NT2/D1 (cell line): ENCODE measurements around the gene THSD7A.

ENCODE experiments used
- SUZ12 ChIP-seq: IDR thresholded peaks from 2 replicates; pipeline ENCODE4 v1.6.1; 2011; ENCODE audit not compliant: insufficient read length, insufficient read depth; ENCODE audit errors: extremely low read depth
- YY1 ChIP-seq: IDR thresholded peaks from 2 replicates; pipeline ENCODE4 v1.6.1; 2011; ENCODE audit not compliant: insufficient read length, insufficient read depth

- TF ChIP-seq YY1 (no peak), SUZ12 (no peak)
Measured at GRCh38 chr7:11767148-11767547, 64.8 kb downstream of the THSD7A start.
